Thoracic aorta (tissue), 2 donors: ENCODE results near the gene C1orf174. TPM values are rescaled to one million over a fixed set of nuclear protein-coding genes. Genes with fewer than 3 reads are reported as not detected.

Source experiments
- ATAC-seq: fragments of 150-250 bp; one replicate; pipeline ENCODE4 v1.8.0; 2017; ENCODE audit warnings: low read depth; ENCODE audit not compliant: insufficient number of reproducible peaks, low FRiP score
- DNase-seq: peaks from one replicate; pipeline ENCODE4 v3.0.0-alpha.2; 2020; ENCODE audit warnings: low spot score
- H3K27ac ChIP-seq, 2 donors: fragments of 200-600 bp; sonication (generic); 1 replicate in 1 of 2; 2 replicates in 1 of 2; pipeline ENCODE4 v1.5.1; 2016; ENCODE audit warnings: mild to moderate bottlenecking in 2 of 2, moderate library complexity in 2 of 2
- H3K27me3 ChIP-seq: fragments of 200-600 bp; sonication (generic); replicated peaks from 2 replicates; pipeline ENCODE4 v1.6.0; 2016; ENCODE audit warnings: mild to moderate bottlenecking; ENCODE audit not compliant: insufficient read depth
- H3K36me3 ChIP-seq: fragments of 200-600 bp; sonication (generic); one replicate; pipeline ENCODE4 v1.5.1; 2016
- H3K4me1 ChIP-seq, 2 donors: fragments of 200-600 bp; sonication (generic); 1 replicate in 1 of 2; 2 replicates in 1 of 2; pipeline versions ENCODE4 v1.5.1 to v1.6.0; 2016; ENCODE audit warnings: low read depth in 2 of 2, mild to moderate bottlenecking in 1 of 2; ENCODE audit not compliant: control insufficient read depth in 1 of 2
- H3K4me3 ChIP-seq: fragments of 200-600 bp; sonication (generic); 2 replicates; pipeline ENCODE4 v1.5.1; 2016; ENCODE audit warnings: mild to moderate bottlenecking
- H3K9me3 ChIP-seq: fragments of 200-600 bp; sonication (generic); 2 replicates; pipeline ENCODE4 v1.5.1; 2016
- total RNA-seq, 2 donors: library from RNA; depleted of rRNA; stranded (reverse); fragments of >200 nt; gene quantifications; one replicate each; pipeline versions ENCODE4 v1.1.0 to v1.2.3, GENCODE V29; 2016
- TF ChIP-seq, protein P1 (sequence below): fragments of 200-600 bp; sonication (generic); IDR thresholded peaks from one replicate; pipeline ENCODE4 v1.5.1; 2019; ENCODE audit warnings: antibody characterized with exemption

The C1orf174 gene
- total RNA-seq, 2 donors from 2014 or later: 15.3 to 19.0 TPM

DNA sequence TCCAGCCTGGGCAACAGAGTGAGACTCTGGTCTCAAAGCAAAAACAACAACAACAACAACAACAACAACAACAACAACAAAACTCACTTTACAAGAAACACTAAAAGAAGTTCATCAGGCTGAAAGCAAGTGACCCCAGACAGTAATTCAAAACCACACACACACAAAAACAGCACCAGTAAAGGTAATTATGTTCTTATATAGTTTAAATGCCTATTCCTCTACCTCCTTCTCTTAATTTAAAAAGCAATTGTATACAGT, 1.7 kb downstream of the C1orf174 start:
- TF ChIP-seq, protein P1, sequence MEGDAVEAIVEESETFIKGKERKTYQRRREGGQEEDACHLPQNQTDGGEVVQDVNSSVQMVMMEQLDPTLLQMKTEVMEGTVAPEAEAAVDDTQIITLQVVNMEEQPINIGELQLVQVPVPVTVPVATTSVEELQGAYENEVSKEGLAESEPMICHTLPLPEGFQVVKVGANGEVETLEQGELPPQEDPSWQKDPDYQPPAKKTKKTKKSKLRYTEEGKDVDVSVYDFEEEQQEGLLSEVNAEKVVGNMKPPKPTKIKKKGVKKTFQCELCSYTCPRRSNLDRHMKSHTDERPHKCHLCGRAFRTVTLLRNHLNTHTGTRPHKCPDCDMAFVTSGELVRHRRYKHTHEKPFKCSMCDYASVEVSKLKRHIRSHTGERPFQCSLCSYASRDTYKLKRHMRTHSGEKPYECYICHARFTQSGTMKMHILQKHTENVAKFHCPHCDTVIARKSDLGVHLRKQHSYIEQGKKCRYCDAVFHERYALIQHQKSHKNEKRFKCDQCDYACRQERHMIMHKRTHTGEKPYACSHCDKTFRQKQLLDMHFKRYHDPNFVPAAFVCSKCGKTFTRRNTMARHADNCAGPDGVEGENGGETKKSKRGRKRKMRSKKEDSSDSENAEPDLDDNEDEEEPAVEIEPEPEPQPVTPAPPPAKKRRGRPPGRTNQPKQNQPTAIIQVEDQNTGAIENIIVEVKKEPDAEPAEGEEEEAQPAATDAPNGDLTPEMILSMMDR: no peak

DNA sequence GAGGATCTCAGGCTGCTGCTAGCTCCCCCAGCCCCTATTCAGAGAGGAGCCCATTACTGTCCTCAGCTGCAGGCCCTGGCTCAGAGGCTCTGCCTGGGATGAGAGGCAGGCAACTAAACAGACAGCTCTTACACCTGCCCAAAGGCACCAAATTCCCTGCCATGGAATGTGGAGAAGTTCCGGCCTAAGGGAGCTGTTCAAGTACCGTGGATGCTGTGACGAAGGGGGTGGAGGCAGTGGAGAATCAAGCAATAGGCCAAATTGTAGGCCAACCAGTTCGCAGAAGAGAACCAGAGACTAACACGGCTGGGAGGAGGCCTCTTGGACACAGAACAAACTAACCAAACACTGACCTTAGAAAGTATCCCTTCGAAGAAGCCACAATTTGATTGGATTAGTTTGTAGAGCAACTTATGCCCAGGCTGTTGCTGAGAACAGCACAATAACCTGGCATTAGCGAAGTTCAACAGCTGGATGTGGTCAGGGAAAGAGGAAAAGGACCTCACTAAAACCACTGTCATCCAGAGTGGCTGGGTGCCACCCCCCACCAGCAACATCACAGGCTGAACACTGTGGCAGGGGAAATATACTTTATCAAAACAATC, 3.6 kb downstream of the C1orf174 start:
- ATAC-seq: no peak
- Histone ChIP-seq H3K27ac (no peak overlapping the region), H3K4me1 (peaks cover 7 to 16% of the 10 kb centered on the region in 2 donors)

More for the DNA sequence above, 1.7 kb downstream of the C1orf174 start:
- DNase-seq: no peak
- H3K27me3 ChIP-seq: no peaks in the 10 kb centered on the region
- peaks cover 7 to 10% of the 10 kb centered on the region in 2 donors for H3K4me1 ChIP-seq
- H3K36me3 ChIP-seq: no peaks in the 10 kb centered on the region
- peaks cover 6% of the 10 kb centered on the region for H3K9me3 ChIP-seq
- no peak overlapping the region for H3K4me3 ChIP-seq
- H3K27ac ChIP-seq: no peak overlapping the region
- ATAC-seq: no peak

DNA sequence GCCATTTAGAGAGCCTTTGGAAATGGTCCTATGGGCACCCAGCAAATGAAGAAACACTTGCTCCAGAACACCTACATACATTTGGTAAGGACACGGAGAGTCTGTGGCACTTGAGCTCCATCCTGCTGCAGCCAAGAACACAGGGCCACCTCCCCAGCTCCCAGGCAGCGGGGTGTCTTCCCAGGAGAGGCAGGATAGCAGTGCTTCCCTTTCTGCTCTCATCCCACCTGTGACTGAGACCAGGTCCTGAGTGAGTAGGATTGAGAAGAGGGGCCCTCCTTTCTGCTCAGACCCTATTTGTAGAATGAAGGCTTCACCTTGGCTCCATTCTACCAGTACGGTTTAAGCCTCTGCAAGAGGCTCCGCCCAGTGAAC, 4.1 kb downstream of the C1orf174 start:
- Histone ChIP-seq H3K9me3 (peaks cover 6% of the 10 kb centered on the region), H3K27ac (no peak overlapping the region), H3K4me1 (peaks cover 7 to 16% of the 10 kb centered on the region in 2 donors), H3K4me3 (no peak overlapping the region), H3K27me3 (no peaks in the 10 kb centered on the region), H3K36me3 (peaks cover 1% of the 10 kb centered on the region)
- no peak for DNase-seq
- TF ChIP-seq, protein P1: no peak
- no peak for ATAC-seq

More for the DNA sequence above, 3.6 kb downstream of the C1orf174 start:
- no peak overlapping the region for H3K4me3 ChIP-seq
- no peaks in the 10 kb centered on the region for H3K27me3 ChIP-seq
- H3K36me3 ChIP-seq: no peaks in the 10 kb centered on the region
- peaks cover 6% of the 10 kb centered on the region for H3K9me3 ChIP-seq
- DNase-seq: no peak
- TF ChIP-seq, protein P1: no peak

DNA sequence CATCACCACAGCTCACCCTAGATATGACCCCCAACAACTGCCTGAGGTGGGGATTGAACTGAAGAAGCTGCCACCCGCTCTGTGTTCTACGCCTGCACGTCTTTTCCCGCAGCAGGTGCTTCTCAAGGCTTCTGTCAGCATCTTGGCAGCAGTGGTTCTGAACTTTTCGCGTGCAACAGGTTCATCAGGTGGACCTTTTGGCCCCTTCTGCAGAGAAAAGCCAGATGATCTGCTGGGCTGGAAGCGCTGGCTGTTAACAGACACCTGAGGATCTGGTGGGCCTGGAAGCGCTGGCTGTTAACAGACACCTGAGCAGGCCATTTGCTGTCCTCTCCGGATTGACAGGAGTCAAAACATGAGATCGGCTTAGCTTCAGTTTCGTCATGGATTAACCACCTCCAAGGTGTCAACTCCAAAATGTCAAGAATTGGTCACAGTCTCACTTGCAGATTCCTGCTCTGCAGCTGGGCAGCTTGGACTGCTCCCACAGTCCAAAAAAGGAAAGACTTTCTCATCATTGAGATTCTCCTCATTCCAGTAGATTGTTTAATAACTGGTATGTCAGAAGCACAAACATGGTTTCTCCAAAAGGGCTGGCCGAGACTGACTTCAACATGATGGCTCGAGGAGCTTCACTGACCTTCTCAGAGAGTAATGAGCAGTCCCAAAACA, 4.7 kb downstream of the C1orf174 start:
- no peak overlapping the region for H3K27ac ChIP-seq

DNA sequence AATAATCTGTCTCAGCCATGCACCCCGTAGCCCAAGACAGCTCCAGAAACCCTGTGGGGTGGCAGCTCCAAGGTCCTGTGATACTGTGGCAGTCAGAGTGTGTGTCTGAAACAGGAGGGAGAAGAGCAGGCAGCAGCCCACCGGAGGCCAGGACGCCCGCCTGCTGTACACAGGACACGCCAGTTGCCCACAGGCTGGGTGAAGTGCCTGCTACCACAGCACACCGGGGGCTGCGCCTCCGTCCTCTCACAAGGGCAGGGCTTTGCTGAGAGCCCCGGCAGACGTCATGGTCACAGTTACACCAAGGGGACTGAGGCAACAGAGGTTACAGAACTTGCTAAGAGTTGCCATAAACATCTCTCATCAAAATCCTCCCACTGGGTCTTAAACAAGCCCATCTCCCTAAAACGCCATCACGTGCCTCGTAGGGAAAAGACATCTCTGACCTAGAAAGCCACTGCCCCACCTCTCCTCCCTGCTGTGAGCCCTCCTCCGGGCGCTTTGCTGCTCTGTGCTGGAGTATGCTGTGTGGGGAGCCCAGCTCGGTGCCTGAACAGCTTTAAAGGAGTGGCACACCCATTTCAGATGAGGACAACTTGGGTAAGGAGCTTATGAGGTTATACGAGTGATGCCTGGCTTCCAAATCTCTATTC, 5.3 kb downstream of the C1orf174 start:
- H3K9me3 ChIP-seq: peaks cover 6% of the 10 kb centered on the region
- TF ChIP-seq, protein P1: no peak
- H3K27me3 ChIP-seq: no peaks in the 10 kb centered on the region
- no peak overlapping the region for H3K27ac ChIP-seq
- no peak for ATAC-seq
- no peak overlapping the region for H3K4me3 ChIP-seq
- no peak for DNase-seq
- peaks cover 7 to 16% of the 10 kb centered on the region in 2 donors for H3K4me1 ChIP-seq
- peaks cover 13% of the 10 kb centered on the region for H3K36me3 ChIP-seq

More for the DNA sequence above, 4.7 kb downstream of the C1orf174 start:
- Histone ChIP-seq H3K27me3 (no peaks in the 10 kb centered on the region), H3K9me3 (peaks cover 6% of the 10 kb centered on the region), H3K36me3 (peaks cover 7% of the 10 kb centered on the region), H3K4me3 (no peak overlapping the region), H3K4me1 (peaks cover 7 to 16% of the 10 kb centered on the region in 2 donors)
- TF ChIP-seq, protein P1: no peak
- DNase-seq (no peak), ATAC-seq (no peak)
